ENCODE results near the gene AKAP8. TPM values are rescaled to one million over a fixed set of nuclear protein-coding genes. Genes with fewer than 3 reads are reported as not detected.

Gene AKAP8
- total and polyA plus RNA-seq, 2 experiments from 2014 or later: 13.4 to 14.6 TPM

GRCh38 chr19:15422296-15423075 is 42.9 kb upstream of the AKAP8 start:
- Histone ChIP-seq H3K4me2 (ENCODE audit: unreplicated experiment) (no peak overlapping the region), H3K9ac (no peak overlapping the region), H4K20me1 (ENCODE audit: insufficient read depth) (no peaks in the 10 kb centered on the region), H3K4me1 (ENCODE audit: insufficient read depth) (peaks cover 10% of the 10 kb centered on the region; the same call in 1 of the 2 replicates), H3K79me2 (ENCODE audit: insufficient read depth) (peaks cover 27% of the 10 kb centered on the region), H3F3A (ENCODE audit: insufficient read depth) (peaks cover 21% of the 10 kb centered on the region), H3K9me3 (ENCODE audit: low read depth) (no peaks in the 10 kb centered on the region), H3K27ac (no peak overlapping the region), H3K4me3 (no peak overlapping the region), H2AFZ (no peak overlapping the region), H3K36me3 (ENCODE audit: low read depth) (peaks cover 22% of the 10 kb centered on the region), H3K27me3 (replicated peaks; ENCODE audit: insufficient read depth) (no peaks in the 10 kb centered on the region), H3K9me2 (ENCODE audit: insufficient read depth) (no peaks in the 10 kb centered on the region)
- TF ChIP-seq EZH2 (IDR thresholded peaks at IDR 0.05; ENCODE audit: insufficient read depth, poor library complexity, severe bottlenecking): no peak
- no peak for TF ChIP-seq EZH2phosphoT487 (IDR thresholded peaks at IDR 0.05; ENCODE audit: insufficient read depth, low read depth)
- no peak for DNase-seq
- in situ Hi-C loops (cut with MboI): no loop called here
- 87 to 89% methylated on average over 21 to 22 of the region's 22 CpGs for WGBS, 2 experiments (ENCODE audit: low coverage in 1 of 2, low lambda C conversion rate in 2 of 2, missing lambda C conversion rate in 2 of 2)

GRCh38 chr19:15421721-15422260 is 42.2 kb upstream of the AKAP8 start:
- in situ Hi-C loops (cut with MboI): no loop called here
- peaks cover 22% of the 10 kb centered on the region for H3K36me3 ChIP-seq (ENCODE audit: low read depth)
- peaks cover 17% of the 10 kb centered on the region for H3K4me1 ChIP-seq (ENCODE audit: insufficient read depth)
- H3K9me3 ChIP-seq (ENCODE audit: low read depth): no peaks in the 10 kb centered on the region
- peaks cover 21% of the 10 kb centered on the region for H3F3A ChIP-seq (ENCODE audit: insufficient read depth)
- no peak overlapping the region for H2AFZ ChIP-seq
- peaks cover 27% of the 10 kb centered on the region for H3K79me2 ChIP-seq (ENCODE audit: insufficient read depth)
- no peak overlapping the region for H3K9ac ChIP-seq
- no peaks in the 10 kb centered on the region for H4K20me1 ChIP-seq (ENCODE audit: insufficient read depth)
- no peak for TF ChIP-seq EZH2 (IDR thresholded peaks at IDR 0.05; ENCODE audit: insufficient read depth, poor library complexity, severe bottlenecking)
- TF ChIP-seq EZH2phosphoT487 (IDR thresholded peaks at IDR 0.05; ENCODE audit: insufficient read depth, low read depth): no peak
- WGBS, 2 experiments (ENCODE audit: low coverage in 1 of 2, low lambda C conversion rate in 2 of 2, missing lambda C conversion rate in 2 of 2): 66 to 67% methylated on average over 14 to 15 of the region's 15 CpGs
- no peak overlapping the region for H3K4me3 ChIP-seq
- no peak for DNase-seq
- no peak overlapping the region for H3K27ac ChIP-seq
- H3K9me2 ChIP-seq (ENCODE audit: insufficient read depth): no peaks in the 10 kb centered on the region
- no peaks in the 10 kb centered on the region for H3K27me3 ChIP-seq (replicated peaks; ENCODE audit: insufficient read depth)
- no peak overlapping the region for H3K4me2 ChIP-seq (ENCODE audit: unreplicated experiment)

GRCh38 chr19:15421136-15421695 is 41.6 kb upstream of the AKAP8 start:
- H3K27ac ChIP-seq: no peak overlapping the region
- in situ Hi-C loops (cut with MboI): no loop called here

GRCh38 chr19:15419413-15420025 is 39.9 kb upstream of the AKAP8 start:
- no peak for TF ChIP-seq EZH2phosphoT487 (IDR thresholded peaks at IDR 0.05; ENCODE audit: insufficient read depth, low read depth)
- no peak for TF ChIP-seq EZH2 (IDR thresholded peaks at IDR 0.05; ENCODE audit: insufficient read depth, poor library complexity, severe bottlenecking)
- no peaks in the 10 kb centered on the region for H3K9me2 ChIP-seq (ENCODE audit: insufficient read depth)
- H3K79me2 ChIP-seq (ENCODE audit: insufficient read depth): peaks cover 42% of the 10 kb centered on the region
- DNase-seq: peak; percentile 90
- in situ Hi-C loops (cut with MboI): no loop called here
- WGBS, 2 experiments (ENCODE audit: low coverage in 1 of 2, low lambda C conversion rate in 2 of 2, missing lambda C conversion rate in 2 of 2): 3 to 5% methylated on average over 16 of the region's 16 CpGs
- peaks cover 18% of the 10 kb centered on the region for H3K36me3 ChIP-seq (ENCODE audit: low read depth)
- H3F3A ChIP-seq (ENCODE audit: insufficient read depth): peaks cover 21% of the 10 kb centered on the region
- no peaks in the 10 kb centered on the region for H3K27me3 ChIP-seq (replicated peaks; ENCODE audit: insufficient read depth)
- no peaks in the 10 kb centered on the region for H3K9me3 ChIP-seq (ENCODE audit: low read depth)
- 0 out of 2 replicates have a peak, but pooled peaks cover 3% of the 10 kb centered on the region for H4K20me1 ChIP-seq (ENCODE audit: insufficient read depth)
- peak overlapping the region; percentile 94 for H3K9ac ChIP-seq
- peaks cover 20% of the 10 kb centered on the region for H3K4me1 ChIP-seq (ENCODE audit: insufficient read depth)
- H3K27ac ChIP-seq: peak overlapping the region; percentile 81
- peak overlapping the region; percentile 78 for H2AFZ ChIP-seq
- peak overlapping the region; percentile 98 for H3K4me3 ChIP-seq
- H3K4me2 ChIP-seq (ENCODE audit: unreplicated experiment): peak overlapping the region; percentile 99

More at GRCh38 chr19:15421136-15421695, 41.6 kb upstream of the AKAP8 start:
- H3K9me3 ChIP-seq (ENCODE audit: low read depth): no peaks in the 10 kb centered on the region
- H3K9me2 ChIP-seq (ENCODE audit: insufficient read depth): no peaks in the 10 kb centered on the region
- no peak overlapping the region for H3K4me2 ChIP-seq (ENCODE audit: unreplicated experiment)
- no peak for TF ChIP-seq EZH2phosphoT487 (IDR thresholded peaks at IDR 0.05; ENCODE audit: insufficient read depth, low read depth)
- TF ChIP-seq EZH2 (IDR thresholded peaks at IDR 0.05; ENCODE audit: insufficient read depth, poor library complexity, severe bottlenecking): no peak
- H3K9ac ChIP-seq: no peak overlapping the region
- H3K79me2 ChIP-seq (ENCODE audit: insufficient read depth): peaks cover 28% of the 10 kb centered on the region
- H3K4me3 ChIP-seq: no peak overlapping the region
- H4K20me1 ChIP-seq (ENCODE audit: insufficient read depth): no peaks in the 10 kb centered on the region
- WGBS, 2 experiments (ENCODE audit: low coverage in 1 of 2, low lambda C conversion rate in 2 of 2, missing lambda C conversion rate in 2 of 2): 60 to 61% methylated on average over 12 of the region's 12 CpGs
- H3K27me3 ChIP-seq (replicated peaks; ENCODE audit: insufficient read depth): no peaks in the 10 kb centered on the region
- H3F3A ChIP-seq (ENCODE audit: insufficient read depth): peaks cover 21% of the 10 kb centered on the region
- no peak overlapping the region for H2AFZ ChIP-seq
- DNase-seq: no peak
- H3K36me3 ChIP-seq (ENCODE audit: low read depth): peaks cover 18% of the 10 kb centered on the region
- peaks cover 20% of the 10 kb centered on the region for H3K4me1 ChIP-seq (ENCODE audit: insufficient read depth)
